Measurements from ENCODE around the gene RIOK2.

RIOK2 gene

DNA sequence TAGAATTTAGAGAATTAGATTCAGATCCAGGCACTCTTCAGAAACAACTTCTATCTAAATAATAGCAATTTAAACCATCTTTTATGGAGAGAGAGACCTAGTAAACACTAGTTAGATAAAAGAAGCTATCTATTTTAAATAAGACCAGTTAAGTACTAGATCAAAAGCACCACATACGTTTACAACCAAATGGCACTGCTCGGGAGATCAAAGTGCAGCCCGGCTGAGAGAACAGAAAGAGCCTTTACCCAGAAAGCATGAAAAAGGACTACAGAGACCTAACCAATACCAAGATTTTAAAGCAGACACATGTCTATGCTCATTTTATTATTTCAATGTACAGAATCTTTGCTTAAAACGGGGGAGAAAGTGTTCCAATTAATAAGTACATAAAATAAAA is 71.4 kb downstream of the RIOK2 start:
- Histone ChIP-seq H3K9me3 (ENCODE audit: low read length) (no peaks in the 10 kb centered on the region), H3K79me2 (ENCODE audit: insufficient read depth, low read length) (no peaks in the 10 kb centered on the region), H3K4me2 (ENCODE audit: low read length) (no peak overlapping the region), H3K4me3 (ENCODE audit: low read depth, low read length, poor library complexity, severe bottlenecking) (no peak overlapping the region), H2AFZ (ENCODE audit: low read length) (no peak overlapping the region), H4K20me1 (ENCODE audit: insufficient read depth, low read length) (no peaks in the 10 kb centered on the region), H3K9ac (ENCODE audit: low read length) (no peak overlapping the region), H3K27me3 (ENCODE audit: insufficient read depth, low read length) (no peaks in the 10 kb centered on the region), H3F3A (ENCODE audit: insufficient read depth, low read length) (no peaks in the 10 kb centered on the region), H3K27ac (ENCODE audit: low read depth, low read length, poor library complexity, severe bottlenecking) (no peak overlapping the region), H3K4me1 (ENCODE audit: insufficient read depth, low read length, severe bottlenecking) (peaks cover 11% of the 10 kb centered on the region), H3K36me3 (ENCODE audit: insufficient read depth, low read length) (no peaks in the 10 kb centered on the region), H3K9me2 (ENCODE audit: low read depth, low read length) (no peaks in the 10 kb centered on the region)
- no peak for TF ChIP-seq EZH2 (IDR thresholded peaks at IDR 0.05; ENCODE audit: borderline replicate concordance, low read length)
- TF ChIP-seq, protein P1, sequence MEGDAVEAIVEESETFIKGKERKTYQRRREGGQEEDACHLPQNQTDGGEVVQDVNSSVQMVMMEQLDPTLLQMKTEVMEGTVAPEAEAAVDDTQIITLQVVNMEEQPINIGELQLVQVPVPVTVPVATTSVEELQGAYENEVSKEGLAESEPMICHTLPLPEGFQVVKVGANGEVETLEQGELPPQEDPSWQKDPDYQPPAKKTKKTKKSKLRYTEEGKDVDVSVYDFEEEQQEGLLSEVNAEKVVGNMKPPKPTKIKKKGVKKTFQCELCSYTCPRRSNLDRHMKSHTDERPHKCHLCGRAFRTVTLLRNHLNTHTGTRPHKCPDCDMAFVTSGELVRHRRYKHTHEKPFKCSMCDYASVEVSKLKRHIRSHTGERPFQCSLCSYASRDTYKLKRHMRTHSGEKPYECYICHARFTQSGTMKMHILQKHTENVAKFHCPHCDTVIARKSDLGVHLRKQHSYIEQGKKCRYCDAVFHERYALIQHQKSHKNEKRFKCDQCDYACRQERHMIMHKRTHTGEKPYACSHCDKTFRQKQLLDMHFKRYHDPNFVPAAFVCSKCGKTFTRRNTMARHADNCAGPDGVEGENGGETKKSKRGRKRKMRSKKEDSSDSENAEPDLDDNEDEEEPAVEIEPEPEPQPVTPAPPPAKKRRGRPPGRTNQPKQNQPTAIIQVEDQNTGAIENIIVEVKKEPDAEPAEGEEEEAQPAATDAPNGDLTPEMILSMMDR (IDR thresholded peaks at IDR 0.05; ENCODE audit: low read length) = no peak

DNA sequence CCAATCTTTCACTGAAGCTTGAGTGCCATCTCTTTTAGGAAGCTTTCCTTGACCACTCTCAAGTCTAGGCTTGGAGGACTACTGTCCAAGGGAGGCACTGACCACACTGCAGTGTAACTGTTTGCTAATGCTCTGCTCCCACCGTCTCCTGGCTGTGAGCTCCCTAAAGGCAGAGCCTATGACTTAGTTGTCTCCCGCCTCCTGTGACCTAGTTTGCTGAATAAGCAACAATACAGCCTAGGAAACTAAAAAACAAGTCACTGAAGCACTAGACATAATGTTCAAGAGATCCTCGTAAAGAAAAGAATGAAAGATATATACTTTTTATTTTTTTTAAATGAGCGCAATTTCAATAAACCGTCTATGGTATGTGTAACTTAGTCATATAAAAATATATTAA is 72.0 kb downstream of the RIOK2 start:
- Histone ChIP-seq H3K4me1 (ENCODE audit: insufficient read depth, low read length, severe bottlenecking) (peaks cover 11% of the 10 kb centered on the region), H2AFZ (ENCODE audit: low read length) (no peak overlapping the region), H3K27ac (ENCODE audit: low read depth, low read length, poor library complexity, severe bottlenecking) (no peak overlapping the region), H4K20me1 (ENCODE audit: insufficient read depth, low read length) (no peaks in the 10 kb centered on the region), H3K9me3 (ENCODE audit: low read length) (no peaks in the 10 kb centered on the region), H3F3A (ENCODE audit: insufficient read depth, low read length) (no peaks in the 10 kb centered on the region), H3K9ac (ENCODE audit: low read length) (no peak overlapping the region), H3K79me2 (ENCODE audit: insufficient read depth, low read length) (no peaks in the 10 kb centered on the region), H3K9me2 (ENCODE audit: low read depth, low read length) (no peaks in the 10 kb centered on the region), H3K4me2 (ENCODE audit: low read length) (no peak overlapping the region), H3K27me3 (ENCODE audit: insufficient read depth, low read length) (no peaks in the 10 kb centered on the region), H3K4me3 (ENCODE audit: low read depth, low read length, poor library complexity, severe bottlenecking) (no peak overlapping the region), H3K36me3 (ENCODE audit: insufficient read depth, low read length) (no peaks in the 10 kb centered on the region)
- TF ChIP-seq EZH2 (IDR thresholded peaks at IDR 0.05; ENCODE audit: borderline replicate concordance, low read length) = no peak
- TF ChIP-seq, protein P1 (IDR thresholded peaks at IDR 0.05; ENCODE audit: low read length) = no peak

Measured in OCI-LY1 (cell line).